ENCODE data around the gene ROBO4. TPM values are rescaled to one million over a fixed set of nuclear protein-coding genes. Genes with fewer than 3 reads are reported as not detected.

ROBO4 gene
- total RNA-seq = 1.4 and 1.9 TPM in 2 replicates

GRCh38 chr11:124897674-124898262 lies at the start of gene ROBO4:
Gene ROBO4 (minus strand): TSS chr11:124897865. CDS start chr11:124897795, 70 bp downstream.
- H3K4me3 ChIP-seq (ENCODE audit: low read depth, low read length) = no peak within 1 kb of the TSS

GRCh38 chr11:124946735-124947141 lies 49.1 kb upstream of the ROBO4 start:
- H3K4me3 ChIP-seq (ENCODE audit: low read depth, low read length) = no peak overlapping the region
- DNase-seq (ENCODE audit: low read depth) = no peak
- no peak for TF ChIP-seq CTCF (conservative IDR thresholded peaks at IDR 0.05; ENCODE audit: low read depth, low read length)

More at GRCh38 chr11:124897674-124898262, at the start of gene ROBO4:
- no peak for TF ChIP-seq CTCF (conservative IDR thresholded peaks at IDR 0.05; ENCODE audit: low read depth, low read length)
- no peak for DNase-seq (ENCODE audit: low read depth)

GRCh38 chr11:124945826-124946225 lies 48.2 kb upstream of the ROBO4 start:
- no peak for TF ChIP-seq CTCF (conservative IDR thresholded peaks at IDR 0.05; ENCODE audit: low read depth, low read length)
- H3K4me3 ChIP-seq (ENCODE audit: low read depth, low read length) = no peak overlapping the region
- DNase-seq (ENCODE audit: low read depth) = no peak

- peak; percentile 27 for DNase-seq (ENCODE audit: low read depth)
- no peak for TF ChIP-seq CTCF (conservative IDR thresholded peaks at IDR 0.05; ENCODE audit: low read depth, low read length)
- H3K4me3 ChIP-seq (ENCODE audit: low read depth, low read length) = no peak overlapping the region
Observed at GRCh38 chr11:124944565-124944964, 46.9 kb upstream of the ROBO4 start.

- TF ChIP-seq CTCF (conservative IDR thresholded peaks at IDR 0.05; ENCODE audit: low read depth, low read length) = no peak
- no peak overlapping the region for H3K4me3 ChIP-seq (ENCODE audit: low read depth, low read length)
- no peak for DNase-seq (ENCODE audit: low read depth)
Observed at GRCh38 chr11:124943741-124944140, 46.1 kb upstream of the ROBO4 start.

GRCh38 chr11:124943254-124943616 lies 45.6 kb upstream of the ROBO4 start:
- no peak for TF ChIP-seq CTCF (conservative IDR thresholded peaks at IDR 0.05; ENCODE audit: low read depth, low read length)
- no peak for DNase-seq (ENCODE audit: low read depth)
- H3K4me3 ChIP-seq (ENCODE audit: low read depth, low read length) = no peak overlapping the region
